Measurements from ENCODE around the gene NCKAP5.

Gene NCKAP5

DNA sequence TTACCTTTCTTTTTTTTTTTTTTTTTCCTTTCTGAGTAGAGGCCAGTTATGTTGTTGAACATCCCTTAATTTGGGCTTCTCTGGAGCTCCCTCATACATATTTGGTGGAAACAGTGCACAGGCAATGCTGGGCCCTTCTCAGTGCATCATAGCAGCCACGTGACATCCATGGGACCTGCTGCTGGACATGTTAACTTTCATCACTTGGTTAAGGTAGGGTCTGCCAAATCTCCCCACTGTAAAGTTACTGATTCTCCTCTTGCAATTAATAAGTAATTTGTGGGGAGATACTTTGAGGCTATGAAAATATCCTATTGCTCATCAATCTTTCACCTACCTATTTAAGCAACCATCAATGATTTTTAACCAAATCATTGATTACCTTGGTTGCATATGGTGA, 686.7 kb downstream of the NCKAP5 start:
- in situ Hi-C loops (cut with MboI; ENCODE audit: low pct_unique_long_range_greater_than_20kb, low sequenced_read_pairs, unreplicated experiment): no loop called here
- no peak for TF ChIP-seq CTCF (IDR thresholded peaks at IDR 0.05; ENCODE audit: extremely low read depth, insufficient read depth, missing control alignments)
- no peak for DNase-seq (ENCODE audit: low spot score)

DNA sequence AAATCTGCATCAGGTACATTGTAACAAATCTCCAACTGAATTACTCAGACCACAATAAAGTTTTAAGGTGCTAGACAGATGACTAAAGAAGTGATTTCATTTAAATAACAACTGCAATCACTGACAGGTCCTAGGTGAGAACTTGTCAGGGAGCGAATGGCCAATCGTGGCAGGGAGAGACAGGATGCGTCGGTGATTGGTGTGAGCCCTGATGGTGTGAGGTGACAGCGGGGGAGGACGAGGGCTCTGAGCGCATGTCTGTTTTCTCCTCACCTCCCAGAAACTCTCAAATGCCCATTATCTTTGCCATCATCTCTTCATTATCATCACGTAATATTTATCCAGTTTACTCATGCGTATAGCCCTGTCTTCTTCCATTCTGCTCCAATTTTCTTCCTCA, 690.3 kb downstream of the NCKAP5 start:
- no peak for DNase-seq (ENCODE audit: low spot score)
- in situ Hi-C loops (cut with MboI; ENCODE audit: low pct_unique_long_range_greater_than_20kb, low sequenced_read_pairs, unreplicated experiment): no loop called here
- TF ChIP-seq CTCF (IDR thresholded peaks at IDR 0.05; ENCODE audit: extremely low read depth, insufficient read depth, missing control alignments): no peak

DNA sequence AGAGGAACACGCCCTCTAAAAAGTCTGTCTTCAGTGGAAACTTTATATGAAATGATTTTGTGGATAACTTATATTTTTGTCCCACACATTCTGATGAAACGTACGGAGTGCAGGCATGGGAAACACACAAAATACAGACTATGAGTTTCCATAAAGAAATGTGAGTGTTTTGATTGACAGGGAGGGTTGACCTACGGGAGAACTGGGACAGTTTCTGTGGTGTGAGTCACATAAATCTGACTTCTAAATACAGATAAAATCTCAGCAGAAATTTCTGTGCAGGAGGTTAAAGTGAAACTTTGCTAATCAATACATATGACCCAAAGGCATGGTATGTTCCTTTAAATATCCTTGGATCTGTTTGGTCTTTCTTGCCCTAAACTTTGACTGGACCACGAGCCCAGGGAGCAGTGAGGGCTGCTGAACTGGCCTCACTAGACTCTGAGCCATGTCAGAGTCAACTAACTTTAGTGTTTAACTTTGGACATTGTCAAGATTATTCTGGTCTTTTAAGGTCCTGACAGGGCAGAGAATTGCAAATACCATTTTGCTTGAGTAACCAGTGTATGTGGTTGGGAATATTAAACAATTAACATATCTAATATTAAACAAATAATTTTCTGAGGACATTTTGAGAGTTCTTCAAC, 691.4 kb downstream of the NCKAP5 start:
- in situ Hi-C loops (cut with MboI; ENCODE audit: low pct_unique_long_range_greater_than_20kb, low sequenced_read_pairs, unreplicated experiment): no loop called here
- DNase-seq (ENCODE audit: low spot score): no peak
- no peak for TF ChIP-seq CTCF (IDR thresholded peaks at IDR 0.05; ENCODE audit: extremely low read depth, insufficient read depth, missing control alignments)

DNA sequence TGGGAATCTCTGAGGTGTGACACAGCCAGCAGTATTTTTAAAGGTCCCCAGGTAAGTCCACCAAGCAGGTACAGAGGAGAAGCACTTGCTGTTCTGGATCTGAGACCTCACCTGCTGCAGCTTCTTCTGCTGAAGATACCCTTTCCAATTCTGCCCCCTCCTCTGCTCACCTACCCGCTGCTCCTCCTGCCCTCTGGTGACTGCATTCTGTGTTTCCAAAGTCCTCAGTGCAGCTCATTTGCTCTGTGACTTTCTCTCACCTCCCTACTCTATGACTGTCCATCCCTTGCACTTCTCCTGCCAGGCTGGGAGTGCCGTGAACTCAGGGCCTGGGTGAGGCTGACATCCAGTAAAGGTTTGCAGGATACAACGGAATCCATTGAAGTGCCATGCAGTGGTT, 693.1 kb downstream of the NCKAP5 start:
- in situ Hi-C loops (cut with MboI; ENCODE audit: low pct_unique_long_range_greater_than_20kb, low sequenced_read_pairs, unreplicated experiment): no loop called here
- TF ChIP-seq CTCF (IDR thresholded peaks at IDR 0.05; ENCODE audit: extremely low read depth, insufficient read depth, missing control alignments): no peak
- DNase-seq (ENCODE audit: low spot score): no peak

DNA sequence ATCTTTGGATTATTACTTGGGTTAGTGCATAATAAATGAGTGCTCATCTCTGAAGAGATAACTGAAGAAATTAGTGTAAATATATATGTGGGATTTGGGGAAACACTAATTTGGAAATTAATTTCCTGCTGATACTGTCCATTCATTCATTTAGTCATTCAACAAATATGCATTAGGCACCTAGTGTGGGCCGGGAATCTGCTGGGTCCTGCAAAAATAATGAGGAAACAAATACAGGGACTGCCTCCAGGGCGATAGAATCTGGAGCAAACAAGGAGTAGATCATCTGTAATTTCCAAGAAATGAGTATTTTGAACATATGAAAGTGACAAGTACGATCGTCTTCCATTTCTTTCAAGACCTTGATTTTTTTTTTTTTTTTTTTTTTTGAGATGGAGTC, 694.5 kb downstream of the NCKAP5 start:
- no peak for DNase-seq (ENCODE audit: low spot score)
- TF ChIP-seq CTCF (IDR thresholded peaks at IDR 0.05; ENCODE audit: extremely low read depth, insufficient read depth, missing control alignments): no peak
- in situ Hi-C loops (cut with MboI; ENCODE audit: low pct_unique_long_range_greater_than_20kb, low sequenced_read_pairs, unreplicated experiment): no loop called here

DNA sequence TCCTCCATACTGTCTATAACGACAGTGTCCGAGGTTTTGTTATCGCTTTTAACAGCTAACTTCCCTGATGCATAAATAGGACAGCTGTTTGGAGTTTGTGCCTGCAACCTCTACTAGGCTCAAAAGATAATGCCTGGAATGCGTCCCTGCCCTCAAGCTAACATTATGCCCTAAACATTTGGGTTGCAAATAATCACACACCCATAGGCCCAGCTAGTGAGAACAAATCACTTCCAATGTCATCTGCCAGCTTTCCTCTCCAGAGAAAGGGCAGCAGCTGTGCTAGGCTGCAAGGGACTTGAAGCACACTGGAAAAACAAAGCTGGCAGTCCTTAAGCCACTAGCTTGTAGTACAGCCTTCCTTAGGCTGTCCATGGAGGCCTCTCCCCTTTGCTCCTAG, 696.4 kb downstream of the NCKAP5 start:
- no peak for TF ChIP-seq CTCF (IDR thresholded peaks at IDR 0.05; ENCODE audit: extremely low read depth, insufficient read depth, missing control alignments)
- no peak for DNase-seq (ENCODE audit: low spot score)

DNA sequence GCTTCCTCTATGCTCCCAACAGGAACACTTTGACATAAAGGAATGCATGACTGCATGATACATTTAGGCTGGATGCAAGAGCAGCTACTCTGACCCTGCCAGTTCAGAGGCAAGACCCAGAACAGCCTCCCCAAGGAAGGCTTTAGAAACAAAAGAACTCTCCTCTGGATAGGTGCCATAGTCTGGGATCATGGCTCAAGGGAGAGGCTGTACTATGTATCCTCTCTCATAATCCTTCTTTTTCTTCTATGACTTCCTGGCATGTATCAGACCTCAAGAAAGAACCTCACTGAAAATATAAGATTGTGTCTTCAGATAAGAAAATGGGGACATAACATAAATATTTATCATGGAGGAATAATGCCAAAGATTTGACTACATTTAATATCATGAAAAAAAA, 704.3 kb downstream of the NCKAP5 start:
- no peak for DNase-seq (ENCODE audit: low spot score)
- TF ChIP-seq CTCF (IDR thresholded peaks at IDR 0.05; ENCODE audit: extremely low read depth, insufficient read depth, missing control alignments): no peak
- in situ Hi-C loops (cut with MboI; ENCODE audit: low pct_unique_long_range_greater_than_20kb, low sequenced_read_pairs, unreplicated experiment): no loop called here

More for the DNA sequence above, 696.4 kb downstream of the NCKAP5 start:
- in situ Hi-C loops (cut with MboI; ENCODE audit: low pct_unique_long_range_greater_than_20kb, low sequenced_read_pairs, unreplicated experiment): no loop called here
